Muscle of arm (tissue), 12 donors: ENCODE measurements around the gene CREB3L1. TPM values are rescaled to one million over a fixed set of nuclear protein-coding genes. Genes with fewer than 3 reads are reported as not detected.

Source experiments
- DNase-seq: peaks from one replicate; pipeline ENCODE4 v3.0.0-alpha.2; 2013
- polyA plus RNA-seq, 12 donors: library from polyadenylated mRNA; unstranded; fragments of 120-200 nt; gene quantifications; one replicate each; pipeline ENCODE4 v1.2.1, GENCODE V29; 2013; ENCODE audit not compliant: insufficient read length in 12 of 12

Gene CREB3L1
- polyA plus RNA-seq, 12 donors: 32.4 to 75.3 (median 47.2) TPM; not detected in 1

GRCh38 chr11:46315783-46316563 is 38.5 kb downstream of the CREB3L1 start:
- no peak for DNase-seq

DNA sequence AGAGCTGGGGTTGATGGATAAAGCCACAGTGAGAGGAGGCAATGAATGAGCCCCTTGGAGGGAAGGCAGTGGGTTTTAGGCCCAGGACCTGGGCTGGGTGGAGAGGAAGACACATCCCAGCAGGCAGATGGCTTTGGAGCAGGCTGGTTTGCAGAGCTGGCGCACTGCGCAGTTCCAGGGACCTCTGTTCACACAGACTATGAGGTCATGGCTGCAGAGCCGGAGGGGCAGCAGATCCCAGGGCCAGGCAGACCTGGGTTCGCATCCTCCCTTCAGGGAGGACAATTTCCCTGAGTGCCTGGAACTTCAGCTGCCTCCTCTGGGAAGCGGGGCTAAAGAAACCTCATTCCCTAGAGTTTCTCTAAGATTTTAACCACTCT is 41.6 kb downstream of the CREB3L1 start:
- no peak for DNase-seq

DNA sequence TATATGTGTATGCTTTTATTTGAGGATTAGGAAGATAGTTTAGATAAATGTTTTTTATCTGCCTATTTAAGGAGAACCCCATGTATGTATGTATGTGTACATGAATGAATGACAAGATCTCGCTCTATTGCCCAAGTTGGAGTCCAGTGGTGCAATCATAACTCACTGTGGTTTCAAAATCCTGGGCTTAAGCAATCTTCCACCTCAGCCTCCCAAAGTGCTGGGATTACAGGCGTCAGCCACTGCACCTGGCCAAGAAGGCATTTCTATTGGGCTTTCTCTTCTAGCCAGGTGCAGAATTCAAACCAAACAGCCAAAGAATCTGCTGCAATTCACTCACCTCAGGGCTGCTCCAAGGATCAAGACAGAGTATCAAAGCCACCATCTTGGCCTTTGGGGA is 44.3 kb downstream of the CREB3L1 start:
- DNase-seq: no peak

GRCh38 chr11:46322759-46323158 is 45.3 kb downstream of the CREB3L1 start:
- DNase-seq: no peak

GRCh38 chr11:46326813-46327416 is 49.5 kb downstream of the CREB3L1 start:
- no peak for DNase-seq

GRCh38 chr11:46327829-46328228 is 50.4 kb downstream of the CREB3L1 start:
- DNase-seq: no peak

- no peak for DNase-seq
Observed at GRCh38 chr11:46330154-46330553, 52.7 kb downstream of the CREB3L1 start.

DNA sequence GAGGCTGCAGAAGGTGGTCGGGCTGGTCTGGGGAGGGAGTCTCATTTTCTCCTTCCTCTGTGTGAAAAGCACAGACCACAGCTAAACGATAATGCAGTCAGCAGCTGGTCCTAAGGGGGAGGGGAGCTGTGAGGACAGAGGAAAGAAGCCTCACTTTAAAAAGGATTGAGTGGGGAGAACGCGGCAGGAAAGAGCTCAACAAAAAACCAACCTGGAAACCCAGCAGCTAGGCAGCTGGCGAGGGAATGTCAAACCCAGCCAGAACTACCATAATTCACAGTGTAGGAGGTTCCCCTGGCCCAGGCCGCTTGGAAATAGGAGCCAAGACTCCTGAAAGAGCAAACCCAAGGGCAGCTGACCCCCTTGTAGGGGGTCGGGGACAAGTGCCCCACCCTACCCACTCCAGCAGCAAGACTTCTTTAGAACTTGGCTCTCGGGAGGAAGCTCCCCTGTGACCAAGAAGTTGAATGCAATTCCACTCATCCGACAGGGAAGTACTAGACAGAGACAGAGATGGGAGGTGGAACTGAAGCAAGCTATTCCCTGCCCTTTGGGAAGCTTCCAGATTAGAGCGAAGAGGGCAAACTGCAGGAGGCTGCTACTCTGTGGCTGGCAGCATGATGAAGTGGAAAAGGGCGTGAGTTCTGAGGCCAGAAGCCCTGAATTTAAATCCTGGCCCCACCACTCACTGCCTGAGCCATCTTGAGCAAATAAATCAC is 53.3 kb downstream of the CREB3L1 start:
- DNase-seq: no peak

GRCh38 chr11:46331282-46331984 is 54.0 kb downstream of the CREB3L1 start:
- no peak for DNase-seq

DNA sequence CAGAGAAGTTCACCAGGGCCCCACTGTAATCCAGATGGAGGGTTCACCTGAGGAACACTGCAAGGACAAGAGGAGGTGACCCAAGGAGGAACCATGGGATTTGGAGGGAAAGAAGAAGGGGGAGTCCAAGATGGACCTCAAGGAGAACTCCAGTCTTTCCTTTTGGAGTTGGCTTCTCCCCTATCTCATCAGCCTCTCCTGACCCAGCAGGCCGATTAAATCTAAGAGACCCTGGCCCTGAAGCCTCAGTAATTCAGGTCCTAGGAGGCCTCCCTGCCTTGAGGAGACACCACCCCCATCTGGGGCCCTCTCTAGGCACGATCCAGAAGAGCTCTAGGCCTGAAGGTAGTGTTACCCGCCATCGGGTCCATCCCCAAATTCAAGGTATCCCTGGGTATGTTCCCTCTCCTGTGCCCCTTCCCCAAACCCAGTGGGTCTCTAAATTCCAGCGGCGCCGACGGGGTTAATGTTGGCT is 54.7 kb downstream of the CREB3L1 start:
- no peak for DNase-seq

DNA sequence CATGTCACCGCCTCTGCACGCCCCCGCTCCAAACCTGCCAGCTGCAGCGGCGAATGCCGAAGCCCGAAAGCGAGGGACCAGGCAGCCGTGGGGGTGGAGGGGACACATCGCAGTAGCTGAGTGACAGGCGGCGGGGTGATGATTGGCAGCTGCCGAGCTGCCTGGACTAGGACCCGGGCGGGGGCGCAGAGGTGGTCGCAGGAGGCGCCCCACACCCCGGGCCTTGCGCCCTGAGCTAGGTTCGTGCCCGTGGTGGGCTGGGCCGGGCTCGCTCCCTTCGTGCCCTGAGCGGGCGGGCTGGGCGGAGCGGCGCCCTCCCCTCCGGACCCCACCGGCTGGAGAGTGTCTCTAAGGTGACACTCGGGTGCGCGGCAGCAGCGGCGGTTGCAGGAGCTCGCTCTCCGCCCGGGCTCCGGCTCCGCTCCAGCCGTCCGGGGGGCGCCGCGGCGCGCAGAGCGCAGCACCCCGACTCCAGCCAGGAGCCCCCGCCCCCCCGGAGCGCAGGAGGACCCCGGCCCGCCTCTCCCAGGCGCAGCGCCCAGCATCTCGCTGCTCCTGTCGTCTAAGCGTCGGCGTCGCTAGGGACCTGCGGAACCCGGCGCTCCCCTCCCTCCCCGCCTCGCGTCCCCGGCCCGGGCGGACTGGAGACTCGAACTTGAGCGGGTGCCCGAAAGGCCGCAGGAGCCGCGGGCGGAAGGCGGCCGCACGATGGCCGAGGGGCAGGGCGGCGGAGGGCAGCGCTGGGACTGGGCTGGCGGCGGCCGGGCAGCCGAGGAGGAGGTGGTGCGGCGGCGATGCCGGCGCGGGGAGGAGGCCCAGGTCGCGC is 55.3 kb downstream of the CREB3L1 start:
- no peak for DNase-seq

GRCh38 chr11:46333394-46333947 is 56.0 kb downstream of the CREB3L1 start:
- no peak for DNase-seq

GRCh38 chr11:46334211-46334610 is 56.7 kb downstream of the CREB3L1 start:
- DNase-seq: no peak

GRCh38 chr11:46335271-46335670 is 57.8 kb downstream of the CREB3L1 start:
- no peak for DNase-seq

GRCh38 chr11:46335890-46336562 is 58.6 kb downstream of the CREB3L1 start:
- DNase-seq: no peak

DNA sequence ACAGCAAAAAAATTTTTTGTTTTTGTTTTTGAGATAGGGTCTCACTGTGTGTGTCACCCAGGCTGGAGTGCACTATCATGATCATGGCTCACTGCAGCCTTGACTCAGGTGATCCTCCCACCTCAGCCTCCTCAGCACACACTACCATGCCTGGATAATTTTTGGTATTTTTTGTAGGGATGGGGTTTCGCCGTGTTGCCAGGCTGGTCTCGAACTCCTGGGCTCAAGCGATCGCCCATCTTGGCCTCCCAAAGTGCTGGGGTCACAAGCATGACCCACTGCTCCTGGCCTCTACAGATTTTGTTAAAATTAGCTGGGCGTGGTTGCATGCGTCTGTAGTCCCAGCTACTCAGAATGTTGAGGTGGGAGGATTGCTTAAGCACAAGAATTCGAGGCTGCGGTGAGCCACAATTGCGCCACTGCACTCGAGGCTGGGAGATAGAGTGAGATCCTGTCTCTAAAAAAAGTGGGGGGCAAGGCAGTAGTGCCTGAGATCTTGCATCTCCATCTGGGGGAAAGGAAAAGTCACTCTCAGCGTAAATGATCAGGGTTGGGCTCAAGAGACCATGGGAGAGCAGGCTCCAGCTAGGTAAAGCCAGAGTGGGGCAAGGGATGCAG is 59.2 kb downstream of the CREB3L1 start:
- DNase-seq: no peak

DNA sequence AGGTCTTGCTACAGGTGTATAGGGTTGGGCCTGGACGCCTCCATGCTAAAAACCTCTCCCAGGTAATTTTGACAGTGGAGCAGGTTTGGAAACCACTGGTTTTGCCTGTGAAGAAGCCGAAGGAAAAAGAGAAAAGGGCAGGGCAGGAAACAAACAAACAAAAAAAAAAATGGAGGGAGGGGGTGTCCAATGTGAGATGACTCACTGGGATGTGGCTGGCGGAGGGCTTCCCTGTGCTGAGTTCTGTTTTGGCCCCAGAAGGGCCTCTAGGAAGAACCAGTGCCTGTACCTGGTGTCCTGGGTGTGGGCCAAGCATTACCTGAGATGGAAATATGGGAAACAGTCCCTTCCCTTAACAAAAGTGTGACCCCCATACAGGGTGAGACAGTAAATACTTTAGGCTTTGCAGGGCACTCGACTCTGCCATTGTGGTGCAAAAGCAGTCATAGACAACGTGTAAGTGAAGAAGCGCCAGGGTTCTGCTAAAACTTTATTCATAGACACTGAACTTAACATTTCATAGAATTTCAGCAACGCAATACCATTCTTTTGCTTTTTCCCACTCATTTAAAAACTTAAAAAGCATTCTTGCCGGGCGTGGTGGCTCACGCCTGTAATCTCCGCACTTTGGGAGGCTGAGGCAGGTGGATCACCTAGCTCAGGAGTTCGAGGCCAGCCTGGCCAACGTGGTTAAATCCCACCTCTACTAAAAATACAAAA is 60.3 kb downstream of the CREB3L1 start:
- DNase-seq: no peak

- DNase-seq: no peak
Observed at GRCh38 chr11:46338636-46338987, 61.1 kb downstream of the CREB3L1 start.

GRCh38 chr11:46338988-46339666 is 61.7 kb downstream of the CREB3L1 start:
- DNase-seq: no peak
